Measurements from ENCODE around the gene PTPA. TPM values are rescaled to one million over a fixed set of nuclear protein-coding genes. Genes with fewer than 3 reads are reported as not detected.

Gene PTPA
- total RNA-seq, 2 donors from 2014 or later = 94.5 to 142 TPM

DNA sequence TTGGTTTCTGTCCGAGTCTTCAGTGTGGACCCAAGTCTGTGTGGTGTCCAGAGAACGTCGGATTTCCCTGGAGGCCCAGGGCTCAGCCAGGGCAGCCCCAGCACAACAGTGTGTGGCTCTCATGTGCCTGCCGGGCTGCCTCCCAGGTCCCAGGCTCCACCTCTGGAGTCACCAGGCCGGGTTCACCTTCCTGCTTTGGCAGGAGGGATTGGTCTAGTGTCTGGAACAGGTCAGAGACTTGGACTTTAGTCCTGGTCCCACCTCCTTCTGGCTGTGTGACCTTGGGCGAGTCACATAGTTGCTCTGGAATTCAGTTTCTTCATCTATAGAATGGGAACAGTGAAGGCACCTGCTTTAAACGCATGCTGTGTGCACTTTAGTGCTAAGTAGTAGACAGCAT is 27.1 kb upstream of the PTPA start:
- Histone ChIP-seq H3K27ac (peak overlapping the region; percentile 1), H3K4me1 (peaks cover 12% of the 10 kb centered on the region), H3K9me3 (no peaks in the 10 kb centered on the region), H3K36me3 (peaks cover 15% of the 10 kb centered on the region), H3K27me3 (no peaks in the 10 kb centered on the region), H3K9ac (ENCODE audit: low read depth in 2 of 2, low read length in 2 of 2) (no peak overlapping the region), H3K4me3 (no peak overlapping the region)
- no peak for DNase-seq
- intact Hi-C loops (cut with DNase I) = no loop called here
- TF ChIP-seq, protein P1, sequence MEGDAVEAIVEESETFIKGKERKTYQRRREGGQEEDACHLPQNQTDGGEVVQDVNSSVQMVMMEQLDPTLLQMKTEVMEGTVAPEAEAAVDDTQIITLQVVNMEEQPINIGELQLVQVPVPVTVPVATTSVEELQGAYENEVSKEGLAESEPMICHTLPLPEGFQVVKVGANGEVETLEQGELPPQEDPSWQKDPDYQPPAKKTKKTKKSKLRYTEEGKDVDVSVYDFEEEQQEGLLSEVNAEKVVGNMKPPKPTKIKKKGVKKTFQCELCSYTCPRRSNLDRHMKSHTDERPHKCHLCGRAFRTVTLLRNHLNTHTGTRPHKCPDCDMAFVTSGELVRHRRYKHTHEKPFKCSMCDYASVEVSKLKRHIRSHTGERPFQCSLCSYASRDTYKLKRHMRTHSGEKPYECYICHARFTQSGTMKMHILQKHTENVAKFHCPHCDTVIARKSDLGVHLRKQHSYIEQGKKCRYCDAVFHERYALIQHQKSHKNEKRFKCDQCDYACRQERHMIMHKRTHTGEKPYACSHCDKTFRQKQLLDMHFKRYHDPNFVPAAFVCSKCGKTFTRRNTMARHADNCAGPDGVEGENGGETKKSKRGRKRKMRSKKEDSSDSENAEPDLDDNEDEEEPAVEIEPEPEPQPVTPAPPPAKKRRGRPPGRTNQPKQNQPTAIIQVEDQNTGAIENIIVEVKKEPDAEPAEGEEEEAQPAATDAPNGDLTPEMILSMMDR (IDR thresholded peaks at IDR 0.05) = no peak

DNA sequence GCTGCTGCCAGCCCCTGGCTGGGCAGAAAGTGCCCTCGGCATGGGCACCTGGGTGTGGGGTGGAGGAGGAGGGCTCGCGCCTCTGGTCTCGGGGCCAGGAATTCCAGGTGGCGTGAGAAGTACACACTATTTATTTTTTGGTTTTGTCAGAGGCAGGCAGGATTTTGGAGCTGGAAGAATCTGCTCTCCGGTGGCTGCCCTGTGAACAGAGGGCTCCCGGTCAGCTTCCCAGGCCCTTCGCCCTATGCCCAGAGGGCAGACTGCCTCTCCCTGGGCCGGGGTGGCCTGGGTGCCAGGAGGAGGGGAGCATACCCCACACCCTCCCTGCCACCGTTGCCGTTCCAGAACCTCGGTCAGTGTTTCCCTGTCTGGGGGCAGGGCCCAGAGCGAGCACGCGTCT is 22.0 kb upstream of the PTPA start:
- H3K36me3 ChIP-seq = peaks cover 15% of the 10 kb centered on the region
- H3K27ac ChIP-seq = no peak overlapping the region
- intact Hi-C loops (cut with DNase I) = no loop called here
- no peak overlapping the region for H3K4me3 ChIP-seq
- no peaks in the 10 kb centered on the region for H3K4me1 ChIP-seq
- no peaks in the 10 kb centered on the region for H3K27me3 ChIP-seq
- H3K9ac ChIP-seq (ENCODE audit: low read depth in 2 of 2, low read length in 2 of 2) = no peak overlapping the region
- TF ChIP-seq, protein P1 (IDR thresholded peaks at IDR 0.05) = no peak
- no peaks in the 10 kb centered on the region for H3K9me3 ChIP-seq
- DNase-seq = no peak

DNA sequence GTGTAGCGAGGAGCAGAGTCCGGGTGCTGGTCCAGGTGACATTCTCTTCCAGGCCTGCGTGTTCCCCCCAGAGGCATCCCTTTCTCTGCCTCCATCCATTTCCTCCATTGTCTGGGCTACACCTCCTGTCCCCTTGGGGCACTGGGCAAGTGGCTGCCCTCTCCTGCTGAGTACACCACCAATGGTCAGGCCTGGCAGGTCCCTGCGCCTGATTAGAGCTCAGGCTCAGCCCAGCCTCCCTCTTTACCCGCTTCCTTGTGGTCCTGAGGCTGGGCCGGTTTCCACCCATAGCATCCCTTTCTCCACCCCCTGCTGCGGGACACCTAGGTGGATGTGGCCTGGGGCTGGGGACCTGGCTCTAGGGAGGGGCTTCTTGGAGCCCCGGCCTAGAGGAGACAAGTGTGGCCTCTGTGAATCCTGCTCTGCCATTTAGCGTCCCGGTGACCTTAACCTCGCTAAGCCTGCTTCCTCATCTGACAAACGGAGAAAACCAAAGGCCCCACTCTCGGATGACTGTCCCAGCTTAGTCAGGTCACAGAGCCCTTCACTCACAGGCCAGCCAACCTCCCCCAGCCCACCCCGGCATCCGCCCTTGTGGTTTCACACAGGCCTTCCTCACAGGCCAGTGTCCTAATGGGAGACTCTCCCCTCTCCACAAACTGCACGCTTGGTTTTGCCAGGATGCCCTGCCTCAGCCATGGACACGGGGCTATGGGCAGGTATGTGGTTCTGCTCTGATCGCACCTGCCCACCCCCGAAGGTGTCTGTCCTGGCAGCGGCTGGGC is 17.4 kb upstream of the PTPA start:
- Histone ChIP-seq H3K9ac (ENCODE audit: low read depth in 2 of 2, low read length in 2 of 2) (no peak overlapping the region), H3K9me3 (no peaks in the 10 kb centered on the region), H3K4me3 (no peak overlapping the region), H3K4me1 (no peaks in the 10 kb centered on the region), H3K27me3 (no peaks in the 10 kb centered on the region), H3K36me3 (no peaks in the 10 kb centered on the region), H3K27ac (no peak overlapping the region)
- TF ChIP-seq, protein P1 (IDR thresholded peaks at IDR 0.05) = no peak
- DNase-seq = no peak
- intact Hi-C loops (cut with DNase I) = no loop called here

DNA sequence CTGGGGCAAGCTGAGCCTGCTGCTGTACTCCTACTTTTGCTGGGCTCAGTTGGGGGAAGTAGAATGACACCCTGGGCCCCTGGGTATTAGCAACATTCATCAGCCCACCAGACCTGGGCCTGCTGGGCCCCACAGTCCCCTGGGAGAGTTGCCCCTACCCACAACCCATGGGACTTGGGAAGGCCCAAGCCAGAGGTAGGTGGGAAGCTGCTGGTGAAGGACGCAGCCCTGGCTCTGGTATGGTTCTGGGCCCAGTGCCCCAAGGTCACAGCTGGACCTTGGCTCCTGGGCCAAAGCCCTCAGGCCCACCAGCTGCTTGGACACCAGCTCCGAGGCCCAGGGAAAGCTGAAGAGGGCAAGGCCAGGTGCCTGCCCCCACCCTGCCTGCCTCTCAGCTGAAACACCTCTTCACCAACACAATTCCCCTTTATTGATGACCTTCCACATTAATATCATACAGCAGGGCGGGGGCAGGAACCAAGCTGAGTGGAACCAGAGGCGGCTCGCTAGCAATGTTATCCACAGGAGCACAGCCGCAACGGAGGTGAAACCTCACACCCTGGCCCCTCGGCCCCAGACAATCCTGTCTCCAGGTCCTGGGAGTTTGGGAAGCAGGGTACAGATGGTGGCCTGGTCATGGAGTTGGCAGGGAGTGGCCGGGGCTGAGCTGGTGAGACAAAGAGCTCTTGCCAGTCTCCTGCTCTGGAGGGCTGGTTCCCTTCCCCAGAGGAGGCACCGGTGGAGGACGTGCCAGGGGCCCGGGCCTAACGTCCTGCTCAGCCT is 16.6 kb upstream of the PTPA start:
- no peak overlapping the region for H3K4me3 ChIP-seq
- no peak overlapping the region for H3K27ac ChIP-seq
- no peaks in the 10 kb centered on the region for H3K36me3 ChIP-seq
- no peaks in the 10 kb centered on the region for H3K27me3 ChIP-seq
- TF ChIP-seq, protein P1 (IDR thresholded peaks at IDR 0.05) = no peak
- no peaks in the 10 kb centered on the region for H3K4me1 ChIP-seq
- no peaks in the 10 kb centered on the region for H3K9me3 ChIP-seq
- intact Hi-C loops (cut with DNase I) = no loop called here
- H3K9ac ChIP-seq (ENCODE audit: low read depth in 2 of 2, low read length in 2 of 2) = no peak overlapping the region
- no peak for DNase-seq

DNA sequence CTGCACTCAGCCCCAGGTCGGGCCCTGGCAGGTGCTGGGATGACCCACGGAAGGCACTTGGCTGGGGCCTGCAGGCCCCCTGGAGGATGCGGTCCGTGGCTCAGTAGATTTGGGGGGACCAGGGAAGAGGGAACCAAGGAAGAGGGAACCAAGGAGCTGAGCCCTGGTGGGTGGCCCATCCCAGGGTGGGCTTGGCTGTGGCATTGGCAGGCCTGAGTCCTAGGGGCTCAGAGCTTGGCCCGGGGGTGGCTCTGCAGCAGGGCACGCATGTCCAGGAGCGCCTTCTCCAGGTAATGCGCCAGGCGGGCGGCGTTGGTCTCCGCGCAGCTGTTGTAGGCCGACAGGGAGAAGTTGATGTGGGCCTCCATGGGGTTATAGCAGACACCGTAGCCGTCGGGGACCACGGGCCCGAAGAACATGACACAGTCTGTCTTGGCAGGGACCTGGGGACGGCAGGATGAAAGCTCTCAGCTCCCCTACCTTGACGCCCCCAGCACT is 16.0 kb upstream of the PTPA start:
- no peaks in the 10 kb centered on the region for H3K36me3 ChIP-seq
- H3K9ac ChIP-seq (ENCODE audit: low read depth in 2 of 2, low read length in 2 of 2) = no peak overlapping the region
- H3K27me3 ChIP-seq = no peaks in the 10 kb centered on the region
- H3K4me3 ChIP-seq = no peak overlapping the region
- no peak overlapping the region for H3K27ac ChIP-seq
- no peak for DNase-seq
- no peaks in the 10 kb centered on the region for H3K4me1 ChIP-seq
- TF ChIP-seq, protein P1 (IDR thresholded peaks at IDR 0.05) = no peak
- H3K9me3 ChIP-seq = no peaks in the 10 kb centered on the region
- intact Hi-C loops (cut with DNase I) = no loop called here
